Measurements from ENCODE around the gene PDHA2. TPM values are rescaled to one million over a fixed set of nuclear protein-coding genes. Genes with fewer than 3 reads are reported as not detected.

PDHA2 gene
- total and polyA plus RNA-seq, 11 donors, result not detected

- DNase-seq (no peak), ATAC-seq (no peak)
- 97 to 100% (median 99%) methylated on average over 2 of the region's 2 CpGs for WGBS, 4 donors
- H3K27me3 ChIP-seq, result no peaks in the 10 kb centered on the region
- H3K36me3 ChIP-seq, result no peaks in the 10 kb centered on the region
- H3K4me3 ChIP-seq, result no peak overlapping the region
- no peaks in the 10 kb centered on the region for H3K9me3 ChIP-seq
- no peak for TF ChIP-seq CTCF (IDR thresholded peaks at IDR 0.05)
- no peak for TF ChIP-seq POLR2A (IDR thresholded peaks at IDR 0.05)
- peaks cover 0 to 4% (median 0%) of the 10 kb centered on the region in 12 donors for H3K4me1 ChIP-seq
- H3K27ac ChIP-seq, result no peak overlapping the region
- intact Hi-C loops (cut with DNase I), result no loop called here
Measured at GRCh38 chr4:95830651-95831050, 9.2 kb upstream of the PDHA2 start.

DNA sequence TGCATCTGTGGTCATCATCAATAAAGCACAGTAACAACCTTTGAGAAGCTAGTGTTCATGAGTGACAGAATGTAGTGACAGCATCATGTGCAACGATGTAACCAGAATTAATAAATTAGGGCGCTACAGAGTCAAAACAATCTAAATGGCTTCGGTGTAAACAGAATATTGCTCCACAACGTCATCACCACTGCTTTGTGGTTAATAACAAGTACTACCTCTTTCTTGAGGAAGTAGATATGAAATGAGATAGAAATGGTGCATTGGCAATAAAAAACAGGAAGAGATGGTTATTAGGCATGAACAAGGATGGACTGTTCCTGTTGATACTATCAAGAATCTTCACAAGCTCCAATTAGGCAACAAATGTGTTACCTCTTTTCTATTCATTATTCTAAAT is 8.7 kb upstream of the PDHA2 start:
- Histone ChIP-seq H3K4me3 (no peak overlapping the region), H3K27me3 (no peaks in the 10 kb centered on the region), H3K36me3 (no peaks in the 10 kb centered on the region), H3K9me3 (no peaks in the 10 kb centered on the region), H3K27ac (no peak overlapping the region), H3K4me1 (peaks cover 0 to 4% (median 0%) of the 10 kb centered on the region in 12 donors)
- TF ChIP-seq POLR2A (IDR thresholded peaks at IDR 0.05), result no peak
- no peak for TF ChIP-seq CTCF (IDR thresholded peaks at IDR 0.05)
- intact Hi-C loops (cut with DNase I), result no loop called here
- DNase-seq (no peak), ATAC-seq (no peak)
- WGBS, 4 donors, result 59 to 73% (median 68%) methylated on average over 4 of the region's 4 CpGs

GRCh38 chr4:95833711-95834194 is 6.1 kb upstream of the PDHA2 start:
- intact Hi-C loops (cut with DNase I), result no loop called here
- no peaks in the 10 kb centered on the region for H3K27me3 ChIP-seq
- H3K4me3 ChIP-seq, result no peak overlapping the region
- no peaks in the 10 kb centered on the region for H3K36me3 ChIP-seq
- H3K4me1 ChIP-seq, result peaks cover 0 to 4% (median 0%) of the 10 kb centered on the region in 12 donors
- DNase-seq (no peak), ATAC-seq (no peak)
- TF ChIP-seq POLR2A (IDR thresholded peaks at IDR 0.05) (no peak), CTCF (IDR thresholded peaks at IDR 0.05) (no peak)
- H3K9me3 ChIP-seq, result no peaks in the 10 kb centered on the region
- no peak overlapping the region for H3K27ac ChIP-seq

DNA sequence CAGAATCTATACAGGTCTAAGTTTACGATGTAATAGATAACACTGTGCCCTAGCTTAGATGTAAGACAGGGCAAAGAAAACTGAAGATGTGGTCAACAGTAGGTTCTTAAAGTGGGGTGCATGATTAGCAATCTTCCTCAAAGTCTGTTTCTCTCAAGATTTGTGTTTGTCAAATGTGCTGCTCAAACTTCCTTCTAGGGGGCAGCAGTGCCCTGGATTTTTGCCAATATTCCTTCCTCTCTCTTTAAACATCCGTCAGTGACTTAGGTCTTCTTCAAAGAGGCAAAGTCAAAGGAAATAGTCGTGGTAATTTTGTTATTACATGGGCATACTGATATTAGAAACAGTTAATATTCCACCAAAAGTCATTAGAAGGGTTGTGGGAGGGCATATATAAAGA is 4.2 kb upstream of the PDHA2 start:
- H3K4me3 ChIP-seq, result no peak overlapping the region
- peaks cover 0 to 4% (median 0%) of the 10 kb centered on the region in 12 donors for H3K4me1 ChIP-seq
- H3K27me3 ChIP-seq, result no peaks in the 10 kb centered on the region
- H3K9me3 ChIP-seq, result no peaks in the 10 kb centered on the region
- H3K27ac ChIP-seq, result no peak overlapping the region
- 49 to 60% (median 55%) methylated on average over 3 of the region's 3 CpGs for WGBS, 4 donors
- TF ChIP-seq POLR2A (IDR thresholded peaks at IDR 0.05) (no peak), CTCF (IDR thresholded peaks at IDR 0.05) (peak in 3 of 12 donors; percentile 18 to 28 (median 28))
- ATAC-seq (no peak), DNase-seq (no peak)
- intact Hi-C loops (cut with DNase I), result no loop called here
- no peaks in the 10 kb centered on the region for H3K36me3 ChIP-seq
